MG63 (cell line): Measurements from ENCODE around the gene PTPRC. TPM values are rescaled to one million over a fixed set of nuclear protein-coding genes. Genes with fewer than 3 reads are reported as not detected.

Experiments
- DNase-seq: peaks from one replicate; pipeline ENCODE4 v3.0.0-alpha.2; 2020
- H3K27me3 ChIP-seq: fragments of 250-450 bp; sonication (Bioruptor Pico); 2 replicates; pipeline ENCODE4 v1.5.1; 2020; ENCODE audit warnings: mild to moderate bottlenecking, moderate library complexity
- H3K36me3 ChIP-seq: fragments of 250-450 bp; sonication (Bioruptor Pico); 2 replicates; pipeline ENCODE4 v1.5.1; 2020; ENCODE audit warnings: mild to moderate bottlenecking, moderate library complexity
- H3K4me3 ChIP-seq: fragments of 250-450 bp; sonication (Bioruptor Pico); 2 replicates; pipeline ENCODE4 v1.5.1; 2020; ENCODE audit warnings: mild to moderate bottlenecking, moderate library complexity
- H3K9me3 ChIP-seq: fragments of 250-450 bp; sonication (Bioruptor Pico); 2 replicates; pipeline ENCODE4 v1.5.1; 2020; ENCODE audit warnings: mild to moderate bottlenecking, moderate library complexity
- total RNA-seq: library from RNA; depleted of rRNA; stranded (reverse); fragments of >200 nt; shearing (Covaris generic); gene quantifications from 2 replicates; pipeline ENCODE4 v1.2.3, GENCODE V29; 2014; ENCODE audit warnings: low replicate concordance

Gene PTPRC
- total RNA-seq, 1 experiment from 2014 or later: 7.0 TPM

- Histone ChIP-seq H3K9me3 (no peaks in the 10 kb centered on the region; the same call in 1 of the 2 replicates), H3K36me3 (no peaks in the 10 kb centered on the region), H3K4me3 (no peak overlapping the region), H3K27me3 (no peaks in the 10 kb centered on the region)
- no peak for DNase-seq
These were observed 27.6 kb upstream of the PTPRC start for GRCh38 chr1:198611219-198611618.

GRCh38 chr1:198612471-198613260 lies 26.2 kb upstream of the PTPRC start:
- no peak overlapping the region for H3K4me3 ChIP-seq
- H3K9me3 ChIP-seq: no peaks in the 10 kb centered on the region; the same call in 1 of the 2 replicates
- DNase-seq: no peak
- no peaks in the 10 kb centered on the region for H3K36me3 ChIP-seq
- no peaks in the 10 kb centered on the region for H3K27me3 ChIP-seq

- Histone ChIP-seq H3K9me3 (no peaks in the 10 kb centered on the region; the same call in 1 of the 2 replicates), H3K27me3 (no peaks in the 10 kb centered on the region), H3K36me3 (no peaks in the 10 kb centered on the region), H3K4me3 (no peak overlapping the region)
- DNase-seq: no peak
These were observed 21.4 kb upstream of the PTPRC start for GRCh38 chr1:198617406-198617805.

- Histone ChIP-seq H3K27me3 (no peaks in the 10 kb centered on the region), H3K36me3 (no peaks in the 10 kb centered on the region), H3K9me3 (no peaks in the 10 kb centered on the region), H3K4me3 (no peak overlapping the region)
- DNase-seq: no peak
These were observed 19.3 kb upstream of the PTPRC start for GRCh38 chr1:198619375-198620140.

GRCh38 chr1:198620218-198620617 lies 18.6 kb upstream of the PTPRC start:
- DNase-seq: no peak
- H3K9me3 ChIP-seq: no peaks in the 10 kb centered on the region
- H3K4me3 ChIP-seq: no peak overlapping the region
- no peaks in the 10 kb centered on the region for H3K27me3 ChIP-seq
- H3K36me3 ChIP-seq: no peaks in the 10 kb centered on the region

GRCh38 chr1:198620951-198621824 lies 17.7 kb upstream of the PTPRC start:
- no peak overlapping the region for H3K4me3 ChIP-seq
- no peaks in the 10 kb centered on the region for H3K27me3 ChIP-seq
- no peaks in the 10 kb centered on the region for H3K36me3 ChIP-seq
- H3K9me3 ChIP-seq: no peaks in the 10 kb centered on the region
- DNase-seq: no peak

GRCh38 chr1:198622001-198622400 lies 16.8 kb upstream of the PTPRC start:
- H3K27me3 ChIP-seq: no peaks in the 10 kb centered on the region
- no peaks in the 10 kb centered on the region for H3K9me3 ChIP-seq
- no peaks in the 10 kb centered on the region for H3K36me3 ChIP-seq
- H3K4me3 ChIP-seq: no peak overlapping the region
- no peak for DNase-seq

- DNase-seq: peak; percentile 42
- H3K36me3 ChIP-seq: no peaks in the 10 kb centered on the region
- peaks cover 3% of the 10 kb centered on the region; the same call in 1 of the 2 replicates for H3K9me3 ChIP-seq
- no peaks in the 10 kb centered on the region for H3K27me3 ChIP-seq
- H3K4me3 ChIP-seq: no peak overlapping the region
These were observed 14.8 kb upstream of the PTPRC start for GRCh38 chr1:198623752-198624647.

- H3K4me3 ChIP-seq: no peak overlapping the region
- no peaks in the 10 kb centered on the region for H3K27me3 ChIP-seq
These were observed 14.2 kb upstream of the PTPRC start for GRCh38 chr1:198624648-198624980.

GRCh38 chr1:198627436-198628066 lies 11.3 kb upstream of the PTPRC start:
- Histone ChIP-seq H3K9me3 (peaks cover 4% of the 10 kb centered on the region), H3K36me3 (no peaks in the 10 kb centered on the region), H3K4me3 (no peak overlapping the region), H3K27me3 (no peaks in the 10 kb centered on the region)
- DNase-seq: no peak

More at GRCh38 chr1:198624648-198624980, 14.2 kb upstream of the PTPRC start:
- DNase-seq: no peak
- peaks cover 3% of the 10 kb centered on the region; the same call in 1 of the 2 replicates for H3K9me3 ChIP-seq
- H3K36me3 ChIP-seq: no peaks in the 10 kb centered on the region

GRCh38 chr1:198628067-198628455 lies 10.8 kb upstream of the PTPRC start:
- DNase-seq: no peak
- Histone ChIP-seq H3K27me3 (no peaks in the 10 kb centered on the region), H3K36me3 (no peaks in the 10 kb centered on the region), H3K9me3 (peaks cover 6% of the 10 kb centered on the region), H3K4me3 (no peak overlapping the region)

GRCh38 chr1:198629610-198630009 lies 9.2 kb upstream of the PTPRC start:
- Histone ChIP-seq H3K36me3 (no peaks in the 10 kb centered on the region), H3K9me3 (peaks cover 7% of the 10 kb centered on the region), H3K27me3 (no peaks in the 10 kb centered on the region), H3K4me3 (no peak overlapping the region)
- DNase-seq: no peak

- Histone ChIP-seq H3K36me3 (no peaks in the 10 kb centered on the region), H3K9me3 (peaks cover 8% of the 10 kb centered on the region), H3K27me3 (no peaks in the 10 kb centered on the region), H3K4me3 (no peak overlapping the region)
- DNase-seq: no peak
These were observed 8.0 kb upstream of the PTPRC start for GRCh38 chr1:198630863-198631262.

- no peaks in the 10 kb centered on the region for H3K36me3 ChIP-seq
- no peak overlapping the region for H3K4me3 ChIP-seq
- no peak for DNase-seq
- H3K27me3 ChIP-seq: no peaks in the 10 kb centered on the region
- peaks cover 10% of the 10 kb centered on the region for H3K9me3 ChIP-seq
These were observed 7.5 kb upstream of the PTPRC start for GRCh38 chr1:198631292-198631691.

- H3K36me3 ChIP-seq: no peaks in the 10 kb centered on the region
- H3K27me3 ChIP-seq: no peaks in the 10 kb centered on the region
- peaks cover 10% of the 10 kb centered on the region for H3K9me3 ChIP-seq
- H3K4me3 ChIP-seq: no peak overlapping the region
- no peak for DNase-seq
These were observed 6.8 kb upstream of the PTPRC start for GRCh38 chr1:198632007-198632406.
